HepG2 (cell line): ENCODE data around the gene PEX14. TPM values are rescaled to one million over a fixed set of nuclear protein-coding genes. Genes with fewer than 3 reads are reported as not detected.
A peak's percentile ranks its signal among the peaks of the same experiment; 100 is the strongest.

Experiments
- CCAR2 ChIP-seq: fragments of 200-400 bp; formaldehyde crosslinking; optimal IDR thresholded peaks from 2 replicates; pipeline ENCODE3; 2018; ENCODE audit warnings: low read depth, mild to moderate bottlenecking, low read length, moderate library complexity
- JUNB ChIP-seq: sonication (generic); formaldehyde crosslinking; IDR thresholded peaks from 2 replicates; pipeline ENCODE4 v1.8.0; 2022; ENCODE audit warnings: missing genetic modification reagents, mild to moderate bottlenecking, borderline replicate concordance
- MAFF ChIP-seq: IDR thresholded peaks from 2 replicates; pipeline ENCODE4 v1.6.1; 2011; ENCODE audit warnings: low read depth, low read length, improper control_type of control experiment
- MED8 ChIP-seq: sonication (generic); formaldehyde crosslinking; IDR thresholded peaks from 2 replicates; pipeline ENCODE4 v1.8.1; 2023; ENCODE audit warnings: mild to moderate bottlenecking, missing genetic modification reagents; ENCODE audit not compliant: insufficient replicate concordance
- ZMYM2 ChIP-seq: sonication (generic); formaldehyde crosslinking; IDR thresholded peaks from 2 replicates; pipeline ENCODE4 v1.8.0; 2022; ENCODE audit warnings: mild to moderate bottlenecking, missing genetic modification reagents
- ZMYM3 ChIP-seq: sonication (generic); formaldehyde crosslinking; IDR thresholded peaks from 2 replicates; pipeline ENCODE4 v1.5.1; 2020; ENCODE audit warnings: mild to moderate bottlenecking, missing genetic modification reagents
- ZNF230 ChIP-seq: sonication (generic); formaldehyde crosslinking; IDR thresholded peaks from 2 replicates; pipeline ENCODE4 v1.4.0; 2020; ENCODE audit warnings: mild to moderate bottlenecking, missing genetic modification reagents
- ZNF468 ChIP-seq: sonication (generic); formaldehyde crosslinking; IDR thresholded peaks from 2 replicates; pipeline ENCODE4 v1.8.0; 2022; ENCODE audit warnings: mild to moderate bottlenecking, moderate library complexity, missing genetic modification reagents
- polyA plus RNA-seq, 8 experiments: library from polyadenylated mRNA; depleted of rRNA in 3 of 8; stranded (reverse) in 7 of 8; unstranded in 1 of 8; fragments of >200 nt; fragmentation: Illumina TruSeq in 4 of 8; extraction: Trizol in 4 of 8; gene quantifications; 2 replicates each; pipeline versions ENCODE4 v1.2.1 to v1.2.3, GENCODE V29; 2011 to 2016; ENCODE audit warnings: low read depth in 4 of 8, missing spikeins in 1 of 8, mixed read lengths in 1 of 8; ENCODE audit not compliant: insufficient read depth in 1 of 8
- total RNA-seq, 5 experiments: library from RNA; depleted of rRNA; stranded (reverse); fragments of >200 nt; fragmentation: Illumina TruSeq; extraction: Trizol; gene quantifications; 2 replicates each; pipeline ENCODE4 v1.2.3, GENCODE V29; 2016; ENCODE audit warnings: low read depth in 1 of 5
- TF ChIP-seq, protein P1 (sequence below): sonication (generic); formaldehyde crosslinking; IDR thresholded peaks from 2 replicates; pipeline ENCODE4 v1.4.0; 2020; ENCODE audit warnings: missing genetic modification reagents
- TF ChIP-seq, protein P2 (sequence below): sonication (generic); formaldehyde crosslinking; IDR thresholded peaks from 2 replicates; pipeline ENCODE4 v1.8.0; 2022; ENCODE audit warnings: mild to moderate bottlenecking, missing genetic modification reagents, borderline replicate concordance
- TF ChIP-seq, protein P3 (sequence below): sonication (generic); formaldehyde crosslinking; IDR thresholded peaks from 2 replicates; pipeline ENCODE4 v1.4.0; 2020; ENCODE audit warnings: missing genetic modification reagents, borderline replicate concordance
- TF ChIP-seq, protein P4 (sequence below): sonication (generic); formaldehyde crosslinking; IDR thresholded peaks from 2 replicates; pipeline ENCODE4 v1.4.0; 2020; ENCODE audit warnings: missing genetic modification reagents
- TF ChIP-seq, protein P5 (sequence below): sonication (generic); formaldehyde crosslinking; IDR thresholded peaks from 2 replicates; pipeline ENCODE4 v1.5.1; 2020; ENCODE audit warnings: missing genetic modification reagents, mild to moderate bottlenecking, borderline replicate concordance

PEX14 gene
- total and polyA plus RNA-seq, 2 of the 13 experiments (the other 11 are each of a cell fraction or from before 2014, with no cell fraction given) = 6.5 to 9.9 TPM

DNA sequence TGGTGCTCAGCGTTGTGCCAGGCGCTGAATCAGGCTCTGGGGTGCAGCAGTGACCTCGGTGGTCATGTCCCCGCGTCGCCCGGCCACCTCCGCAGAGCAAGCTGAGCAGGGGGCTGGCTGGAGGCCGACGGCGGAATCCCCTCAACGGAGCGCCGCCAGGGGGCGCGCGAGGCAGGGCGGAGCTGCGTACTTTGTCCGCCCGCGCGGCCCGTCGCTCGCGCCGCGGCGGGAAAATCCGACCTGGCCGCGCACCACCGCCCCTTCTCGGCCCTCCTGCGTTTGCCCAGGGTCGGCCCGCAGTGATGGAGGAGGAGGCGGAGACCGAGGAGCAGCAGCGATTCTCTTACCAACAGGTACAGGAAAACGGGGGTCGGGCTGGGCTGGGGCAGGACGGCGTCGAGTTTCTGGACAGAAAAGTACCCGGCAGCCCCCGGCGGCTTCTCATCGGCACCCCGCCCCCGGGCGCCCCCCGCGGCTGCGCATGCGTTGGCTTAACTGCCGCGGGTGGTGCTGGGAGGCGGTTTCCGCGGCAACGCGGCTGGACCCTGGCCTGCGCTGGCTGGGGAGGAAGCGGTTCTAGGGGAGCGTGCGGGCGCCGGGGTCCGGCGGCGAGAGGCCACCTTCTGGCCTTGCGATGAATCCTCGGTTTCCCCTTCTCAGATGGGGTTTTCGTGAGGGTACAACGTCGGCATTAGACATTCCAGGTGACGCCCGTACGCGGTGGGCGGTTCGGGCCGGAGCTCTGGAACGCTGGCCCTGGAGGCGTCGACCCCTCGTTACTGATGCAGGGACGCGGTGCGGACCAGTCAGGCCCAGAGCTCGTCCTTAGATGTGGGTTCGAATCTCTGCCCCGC is 44.3 kb upstream of the PEX14 start, which contains the start of gene CENPS (continued):
- TF ChIP-seq, protein P1, sequence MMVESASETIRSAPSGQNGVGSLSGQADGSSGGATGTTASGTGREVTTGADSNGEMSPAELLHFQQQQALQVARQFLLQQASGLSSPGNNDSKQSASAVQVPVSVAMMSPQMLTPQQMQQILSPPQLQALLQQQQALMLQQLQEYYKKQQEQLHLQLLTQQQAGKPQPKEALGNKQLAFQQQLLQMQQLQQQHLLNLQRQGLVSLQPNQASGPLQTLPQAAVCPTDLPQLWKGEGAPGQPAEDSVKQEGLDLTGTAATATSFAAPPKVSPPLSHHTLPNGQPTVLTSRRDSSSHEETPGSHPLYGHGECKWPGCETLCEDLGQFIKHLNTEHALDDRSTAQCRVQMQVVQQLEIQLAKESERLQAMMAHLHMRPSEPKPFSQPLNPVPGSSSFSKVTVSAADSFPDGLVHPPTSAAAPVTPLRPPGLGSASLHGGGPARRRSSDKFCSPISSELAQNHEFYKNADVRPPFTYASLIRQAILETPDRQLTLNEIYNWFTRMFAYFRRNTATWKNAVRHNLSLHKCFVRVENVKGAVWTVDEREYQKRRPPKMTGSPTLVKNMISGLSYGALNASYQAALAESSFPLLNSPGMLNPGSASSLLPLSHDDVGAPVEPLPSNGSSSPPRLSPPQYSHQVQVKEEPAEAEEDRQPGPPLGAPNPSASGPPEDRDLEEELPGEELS = peak; percentile 64
- TF ChIP-seq ZNF468 (CRISPR knock-in tag) (0 out of 2 replicates have a peak, but pooled peaks have one; percentile 77), ZMYM3 (CRISPR knock-in tag) (peak; percentile 18; the same call in 1 of the 2 replicates), ZMYM2 (CRISPR knock-in tag) (peak; percentile 91), MAFF (no peak), ZNF230 (CRISPR knock-in tag) (peak; percentile 91), CCAR2 (no peak), JUNB (CRISPR knock-in tag) (peak; percentile 62; the same call in 1 of the 2 replicates), MED8 (CRISPR knock-in tag) (peak; percentile 72)
- TF ChIP-seq, protein P2, sequence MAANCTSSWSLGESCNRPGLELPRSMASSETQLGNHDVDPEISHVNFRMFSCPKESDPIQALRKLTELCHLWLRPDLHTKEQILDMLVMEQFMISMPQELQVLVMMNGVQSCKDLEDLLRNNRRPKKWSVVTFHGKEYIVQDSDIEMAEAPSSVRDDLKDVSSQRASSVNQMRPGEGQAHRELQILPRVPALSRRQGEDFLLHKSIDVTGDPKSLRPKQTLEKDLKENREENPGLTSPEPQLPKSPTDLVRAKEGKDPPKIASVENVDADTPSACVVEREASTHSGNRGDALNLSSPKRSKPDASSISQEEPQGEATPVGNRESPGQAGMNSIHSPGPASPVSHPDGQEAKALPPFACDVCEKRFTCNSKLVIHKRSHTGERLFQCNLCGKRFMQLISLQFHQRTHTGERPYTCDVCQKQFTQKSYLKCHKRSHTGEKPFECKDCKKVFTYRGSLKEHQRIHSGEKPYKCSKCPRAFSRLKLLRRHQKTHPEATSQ = peak; percentile 71; the same call in 1 of the 2 replicates
- TF ChIP-seq, protein P3, sequence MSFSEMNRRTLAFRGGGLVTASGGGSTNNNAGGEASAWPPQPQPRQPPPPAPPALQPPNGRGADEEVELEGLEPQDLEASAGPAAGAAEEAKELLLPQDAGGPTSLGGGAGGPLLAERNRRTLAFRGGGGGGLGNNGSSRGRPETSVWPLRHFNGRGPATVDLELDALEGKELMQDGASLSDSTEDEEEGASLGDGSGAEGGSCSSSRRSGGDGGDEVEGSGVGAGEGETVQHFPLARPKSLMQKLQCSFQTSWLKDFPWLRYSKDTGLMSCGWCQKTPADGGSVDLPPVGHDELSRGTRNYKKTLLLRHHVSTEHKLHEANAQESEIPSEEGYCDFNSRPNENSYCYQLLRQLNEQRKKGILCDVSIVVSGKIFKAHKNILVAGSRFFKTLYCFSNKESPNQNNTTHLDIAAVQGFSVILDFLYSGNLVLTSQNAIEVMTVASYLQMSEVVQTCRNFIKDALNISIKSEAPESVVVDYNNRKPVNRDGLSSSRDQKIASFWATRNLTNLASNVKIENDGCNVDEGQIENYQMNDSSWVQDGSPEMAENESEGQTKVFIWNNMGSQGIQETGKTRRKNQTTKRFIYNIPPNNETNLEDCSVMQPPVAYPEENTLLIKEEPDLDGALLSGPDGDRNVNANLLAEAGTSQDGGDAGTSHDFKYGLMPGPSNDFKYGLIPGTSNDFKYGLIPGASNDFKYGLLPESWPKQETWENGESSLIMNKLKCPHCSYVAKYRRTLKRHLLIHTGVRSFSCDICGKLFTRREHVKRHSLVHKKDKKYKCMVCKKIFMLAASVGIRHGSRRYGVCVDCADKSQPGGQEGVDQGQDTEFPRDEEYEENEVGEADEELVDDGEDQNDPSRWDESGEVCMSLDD (CRISPR knock-in tag) = no peak
- TF ChIP-seq, protein P4, sequence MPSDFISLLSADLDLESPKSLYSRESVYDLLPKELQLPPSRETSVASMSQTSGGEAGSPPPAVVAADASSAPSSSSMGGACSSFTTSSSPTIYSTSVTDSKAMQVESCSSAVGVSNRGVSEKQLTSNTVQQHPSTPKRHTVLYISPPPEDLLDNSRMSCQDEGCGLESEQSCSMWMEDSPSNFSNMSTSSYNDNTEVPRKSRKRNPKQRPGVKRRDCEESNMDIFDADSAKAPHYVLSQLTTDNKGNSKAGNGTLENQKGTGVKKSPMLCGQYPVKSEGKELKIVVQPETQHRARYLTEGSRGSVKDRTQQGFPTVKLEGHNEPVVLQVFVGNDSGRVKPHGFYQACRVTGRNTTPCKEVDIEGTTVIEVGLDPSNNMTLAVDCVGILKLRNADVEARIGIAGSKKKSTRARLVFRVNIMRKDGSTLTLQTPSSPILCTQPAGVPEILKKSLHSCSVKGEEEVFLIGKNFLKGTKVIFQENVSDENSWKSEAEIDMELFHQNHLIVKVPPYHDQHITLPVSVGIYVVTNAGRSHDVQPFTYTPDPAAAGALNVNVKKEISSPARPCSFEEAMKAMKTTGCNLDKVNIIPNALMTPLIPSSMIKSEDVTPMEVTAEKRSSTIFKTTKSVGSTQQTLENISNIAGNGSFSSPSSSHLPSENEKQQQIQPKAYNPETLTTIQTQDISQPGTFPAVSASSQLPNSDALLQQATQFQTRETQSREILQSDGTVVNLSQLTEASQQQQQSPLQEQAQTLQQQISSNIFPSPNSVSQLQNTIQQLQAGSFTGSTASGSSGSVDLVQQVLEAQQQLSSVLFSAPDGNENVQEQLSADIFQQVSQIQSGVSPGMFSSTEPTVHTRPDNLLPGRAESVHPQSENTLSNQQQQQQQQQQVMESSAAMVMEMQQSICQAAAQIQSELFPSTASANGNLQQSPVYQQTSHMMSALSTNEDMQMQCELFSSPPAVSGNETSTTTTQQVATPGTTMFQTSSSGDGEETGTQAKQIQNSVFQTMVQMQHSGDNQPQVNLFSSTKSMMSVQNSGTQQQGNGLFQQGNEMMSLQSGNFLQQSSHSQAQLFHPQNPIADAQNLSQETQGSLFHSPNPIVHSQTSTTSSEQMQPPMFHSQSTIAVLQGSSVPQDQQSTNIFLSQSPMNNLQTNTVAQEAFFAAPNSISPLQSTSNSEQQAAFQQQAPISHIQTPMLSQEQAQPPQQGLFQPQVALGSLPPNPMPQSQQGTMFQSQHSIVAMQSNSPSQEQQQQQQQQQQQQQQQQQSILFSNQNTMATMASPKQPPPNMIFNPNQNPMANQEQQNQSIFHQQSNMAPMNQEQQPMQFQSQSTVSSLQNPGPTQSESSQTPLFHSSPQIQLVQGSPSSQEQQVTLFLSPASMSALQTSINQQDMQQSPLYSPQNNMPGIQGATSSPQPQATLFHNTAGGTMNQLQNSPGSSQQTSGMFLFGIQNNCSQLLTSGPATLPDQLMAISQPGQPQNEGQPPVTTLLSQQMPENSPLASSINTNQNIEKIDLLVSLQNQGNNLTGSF = peak; percentile 76
- TF ChIP-seq, protein P5, sequence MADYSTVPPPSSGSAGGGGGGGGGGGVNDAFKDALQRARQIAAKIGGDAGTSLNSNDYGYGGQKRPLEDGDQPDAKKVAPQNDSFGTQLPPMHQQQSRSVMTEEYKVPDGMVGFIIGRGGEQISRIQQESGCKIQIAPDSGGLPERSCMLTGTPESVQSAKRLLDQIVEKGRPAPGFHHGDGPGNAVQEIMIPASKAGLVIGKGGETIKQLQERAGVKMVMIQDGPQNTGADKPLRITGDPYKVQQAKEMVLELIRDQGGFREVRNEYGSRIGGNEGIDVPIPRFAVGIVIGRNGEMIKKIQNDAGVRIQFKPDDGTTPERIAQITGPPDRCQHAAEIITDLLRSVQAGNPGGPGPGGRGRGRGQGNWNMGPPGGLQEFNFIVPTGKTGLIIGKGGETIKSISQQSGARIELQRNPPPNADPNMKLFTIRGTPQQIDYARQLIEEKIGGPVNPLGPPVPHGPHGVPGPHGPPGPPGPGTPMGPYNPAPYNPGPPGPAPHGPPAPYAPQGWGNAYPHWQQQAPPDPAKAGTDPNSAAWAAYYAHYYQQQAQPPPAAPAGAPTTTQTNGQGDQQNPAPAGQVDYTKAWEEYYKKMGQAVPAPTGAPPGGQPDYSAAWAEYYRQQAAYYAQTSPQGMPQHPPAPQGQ (CRISPR knock-in tag) = 0 out of 2 replicates have a peak, but pooled peaks have one; percentile 33
